ENCODE data around the gene ABO. TPM values are rescaled to one million over a fixed set of nuclear protein-coding genes. Genes with fewer than 3 reads are reported as not detected.

The ABO gene
- total RNA-seq, 6 donors from 2014 or later, result 7.6 to 84.9 (median 35.4) TPM

GRCh38 chr9:133307301-133307700 lies 32.3 kb upstream of the ABO start:
- Histone ChIP-seq H3K9me3 (no peaks in the 10 kb centered on the region), H3K36me3 (no peaks in the 10 kb centered on the region), H3K4me3 (no peak overlapping the region), H3K27ac (no peak overlapping the region), H3K4me1 (no peaks in the 10 kb centered on the region), H3K27me3 (no peaks in the 10 kb centered on the region)
- 74 to 81% methylated on average over 16 of the region's 16 CpGs for WGBS, 2 donors
- no peak for ATAC-seq (ENCODE audit: low FRiP score in 2 of 2)
- no peak for TF ChIP-seq EP300 (IDR thresholded peaks at IDR 0.05)
- TF ChIP-seq POLR2AphosphoS5 (IDR thresholded peaks at IDR 0.05), result no peak
- TF ChIP-seq POLR2A (IDR thresholded peaks at IDR 0.05), result no peak
- TF ChIP-seq, protein P1, sequence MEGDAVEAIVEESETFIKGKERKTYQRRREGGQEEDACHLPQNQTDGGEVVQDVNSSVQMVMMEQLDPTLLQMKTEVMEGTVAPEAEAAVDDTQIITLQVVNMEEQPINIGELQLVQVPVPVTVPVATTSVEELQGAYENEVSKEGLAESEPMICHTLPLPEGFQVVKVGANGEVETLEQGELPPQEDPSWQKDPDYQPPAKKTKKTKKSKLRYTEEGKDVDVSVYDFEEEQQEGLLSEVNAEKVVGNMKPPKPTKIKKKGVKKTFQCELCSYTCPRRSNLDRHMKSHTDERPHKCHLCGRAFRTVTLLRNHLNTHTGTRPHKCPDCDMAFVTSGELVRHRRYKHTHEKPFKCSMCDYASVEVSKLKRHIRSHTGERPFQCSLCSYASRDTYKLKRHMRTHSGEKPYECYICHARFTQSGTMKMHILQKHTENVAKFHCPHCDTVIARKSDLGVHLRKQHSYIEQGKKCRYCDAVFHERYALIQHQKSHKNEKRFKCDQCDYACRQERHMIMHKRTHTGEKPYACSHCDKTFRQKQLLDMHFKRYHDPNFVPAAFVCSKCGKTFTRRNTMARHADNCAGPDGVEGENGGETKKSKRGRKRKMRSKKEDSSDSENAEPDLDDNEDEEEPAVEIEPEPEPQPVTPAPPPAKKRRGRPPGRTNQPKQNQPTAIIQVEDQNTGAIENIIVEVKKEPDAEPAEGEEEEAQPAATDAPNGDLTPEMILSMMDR (IDR thresholded peaks at IDR 0.05), result no peak
- no peak for DNase-seq

DNA sequence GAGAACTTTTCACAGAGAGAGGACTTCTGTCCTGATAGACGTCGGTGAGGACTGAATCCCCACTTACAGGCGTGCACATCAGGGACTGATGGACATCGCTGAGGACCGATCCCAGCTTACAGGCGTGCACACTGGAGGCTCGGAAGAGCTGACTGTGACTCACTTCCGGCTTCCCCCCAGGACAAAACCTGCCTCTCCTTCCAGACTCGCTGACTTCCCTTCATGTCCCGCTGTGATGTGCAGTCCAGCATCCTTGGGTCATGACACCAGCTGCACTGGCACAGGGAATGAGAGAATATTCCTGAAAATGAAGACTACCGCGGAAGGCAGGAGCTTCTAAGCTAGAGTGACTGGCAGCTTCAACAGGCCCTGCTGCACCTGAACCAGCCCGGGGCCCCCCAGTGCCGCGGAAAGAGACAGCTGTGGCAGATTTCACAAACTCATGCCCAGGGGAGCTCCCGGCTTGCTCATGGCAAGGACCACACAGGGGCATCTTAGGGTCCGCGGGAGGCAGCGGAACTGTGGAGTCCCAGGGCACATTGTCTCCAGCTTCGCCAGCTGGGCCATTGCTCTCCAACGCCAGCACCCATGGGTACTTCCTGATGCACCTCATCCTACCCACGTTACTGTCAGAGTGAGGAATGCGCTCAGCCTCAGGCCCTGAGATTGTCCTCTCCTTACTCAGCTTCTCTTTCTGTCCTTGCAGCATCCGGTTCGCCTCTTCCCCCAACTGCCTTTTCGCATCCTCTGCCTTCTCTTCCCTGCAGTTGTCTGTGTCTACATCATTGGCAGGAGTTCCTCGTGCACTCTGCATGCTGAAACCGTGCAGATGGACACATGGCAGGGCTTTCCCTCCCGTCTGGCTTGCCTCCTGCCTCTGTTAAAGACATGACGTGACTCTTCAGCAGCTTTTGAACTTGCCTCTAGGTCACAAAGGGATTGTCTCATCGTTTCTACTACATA lies 31.5 kb upstream of the ABO start:
- Histone ChIP-seq H3K27ac (no peak overlapping the region), H3K36me3 (no peaks in the 10 kb centered on the region), H3K9me3 (no peaks in the 10 kb centered on the region), H3K4me3 (no peak overlapping the region), H3K27me3 (no peaks in the 10 kb centered on the region), H3K4me1 (no peaks in the 10 kb centered on the region)
- 75 to 76% methylated on average over 26 to 31 of the region's 31 CpGs for WGBS, 2 donors
- DNase-seq, result no peak
- ATAC-seq (ENCODE audit: low FRiP score in 2 of 2), result no peak
- TF ChIP-seq, protein P1 (IDR thresholded peaks at IDR 0.05), result no peak
- TF ChIP-seq EP300 (IDR thresholded peaks at IDR 0.05), result no peak
- TF ChIP-seq POLR2AphosphoS5 (IDR thresholded peaks at IDR 0.05), result no peak
- TF ChIP-seq POLR2A (IDR thresholded peaks at IDR 0.05), result no peak

DNA sequence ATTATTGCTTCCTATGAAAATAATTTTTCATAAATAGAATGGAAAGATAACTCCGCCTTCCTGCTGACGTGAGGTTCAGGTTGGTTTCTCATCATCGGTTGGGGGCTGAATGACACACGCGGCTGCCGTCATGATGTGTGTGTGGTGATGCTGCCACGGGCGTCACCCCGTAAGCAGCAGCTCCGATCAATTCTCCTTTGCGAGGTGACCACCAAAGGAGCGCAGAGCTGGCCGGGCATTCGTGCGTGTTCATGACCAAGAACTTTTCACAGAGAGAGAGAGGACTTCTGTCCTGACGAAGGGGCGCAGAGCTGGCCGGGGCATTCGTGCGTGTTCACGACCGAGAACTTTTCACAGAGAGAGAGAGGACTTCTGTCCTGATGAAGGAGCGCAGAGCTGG lies 30.7 kb upstream of the ABO start:
- H3K4me1 ChIP-seq, result no peaks in the 10 kb centered on the region
- TF ChIP-seq EP300 (IDR thresholded peaks at IDR 0.05), result no peak
- no peak for TF ChIP-seq POLR2AphosphoS5 (IDR thresholded peaks at IDR 0.05)
- TF ChIP-seq, protein P1 (IDR thresholded peaks at IDR 0.05), result no peak
- TF ChIP-seq POLR2A (IDR thresholded peaks at IDR 0.05), result no peak
- no peak overlapping the region for H3K4me3 ChIP-seq
- 77 to 83% methylated on average over 21 to 22 of the region's 23 CpGs for WGBS, 2 donors
- ATAC-seq (ENCODE audit: low FRiP score in 2 of 2), result no peak
- no peak for DNase-seq
- no peaks in the 10 kb centered on the region for H3K27me3 ChIP-seq
- H3K9me3 ChIP-seq, result no peaks in the 10 kb centered on the region
- no peak overlapping the region for H3K27ac ChIP-seq
- H3K36me3 ChIP-seq, result no peaks in the 10 kb centered on the region

- no peak for DNase-seq
- Histone ChIP-seq H3K9me3 (no peaks in the 10 kb centered on the region), H3K4me1 (peaks cover 0 to 3% (median 0%) of the 10 kb centered on the region in 4 donors), H3K27me3 (no peaks in the 10 kb centered on the region), H3K4me3 (no peak overlapping the region), H3K36me3 (no peaks in the 10 kb centered on the region), H3K27ac (no peak overlapping the region)
- 88 to 89% methylated on average over 30 to 38 of the region's 38 CpGs for WGBS, 2 donors
- TF ChIP-seq EP300 (IDR thresholded peaks at IDR 0.05) (no peak), POLR2A (IDR thresholded peaks at IDR 0.05) (no peak), POLR2AphosphoS5 (IDR thresholded peaks at IDR 0.05) (no peak)
- TF ChIP-seq, protein P1 (IDR thresholded peaks at IDR 0.05), result no peak
- peak in 1 of 2 donors; percentile 8 for ATAC-seq (ENCODE audit: low FRiP score in 2 of 2)
Measured at GRCh38 chr9:133304477-133305377, 29.7 kb upstream of the ABO start.
